HG02973 (cell line): Measurements from ENCODE around the gene SLX4.

Source experiments
- ATAC-seq: cut with Tn5 transposase; IDR thresholded peaks from one replicate; pipeline ENCODE4 v1.9.1; 2021; ENCODE audit warnings: moderate library complexity; ENCODE audit not compliant: unreplicated experiment

SLX4 gene

DNA sequence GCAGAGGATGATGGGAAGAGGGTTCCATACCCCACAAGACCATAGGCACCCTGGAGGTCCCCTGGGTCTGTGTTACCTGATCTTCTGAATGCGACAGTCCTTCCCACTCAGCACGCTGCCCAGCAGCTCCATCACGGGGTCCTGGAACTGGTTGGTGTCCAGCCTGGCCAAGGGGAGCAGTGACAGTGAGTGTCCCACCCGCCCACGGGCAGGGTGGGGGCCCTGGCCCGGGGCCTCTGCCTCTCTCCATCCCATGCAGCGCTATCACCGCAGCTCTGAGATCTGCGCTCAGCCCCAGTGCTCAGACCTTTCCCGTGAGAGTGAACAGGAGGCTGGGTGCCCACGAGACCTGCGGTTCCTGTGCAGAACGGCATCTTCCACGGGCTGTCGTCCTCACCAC lies 49.8 kb downstream of the SLX4 start:
- ATAC-seq: no peak

DNA sequence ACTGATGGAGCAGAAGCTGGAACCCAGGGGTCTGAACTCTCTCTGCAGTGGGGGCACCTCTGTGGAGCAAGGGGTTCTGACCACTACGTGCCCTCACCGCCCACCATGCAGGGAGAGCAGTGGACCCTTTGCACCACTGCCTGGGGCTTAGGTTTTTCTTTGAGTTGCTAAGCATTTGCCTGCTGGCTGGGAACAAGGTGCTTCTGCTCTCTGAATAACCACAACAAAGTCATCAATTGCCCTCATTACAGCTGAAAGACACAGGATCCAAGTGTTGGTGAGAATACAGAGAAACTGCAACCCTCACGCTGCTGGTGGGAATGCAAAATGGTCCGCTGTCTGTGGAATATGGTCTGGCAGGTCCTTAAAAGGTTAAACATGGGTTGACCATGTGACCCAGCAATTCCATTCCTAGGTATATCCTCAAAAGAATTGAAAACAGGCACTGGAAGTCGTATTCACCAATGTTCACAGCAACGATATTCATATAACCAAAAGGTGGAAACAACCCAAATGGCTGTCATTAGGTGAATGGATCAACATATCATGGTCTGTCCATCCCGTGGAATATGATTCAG lies 57.0 kb downstream of the SLX4 start:
- no peak for ATAC-seq

DNA sequence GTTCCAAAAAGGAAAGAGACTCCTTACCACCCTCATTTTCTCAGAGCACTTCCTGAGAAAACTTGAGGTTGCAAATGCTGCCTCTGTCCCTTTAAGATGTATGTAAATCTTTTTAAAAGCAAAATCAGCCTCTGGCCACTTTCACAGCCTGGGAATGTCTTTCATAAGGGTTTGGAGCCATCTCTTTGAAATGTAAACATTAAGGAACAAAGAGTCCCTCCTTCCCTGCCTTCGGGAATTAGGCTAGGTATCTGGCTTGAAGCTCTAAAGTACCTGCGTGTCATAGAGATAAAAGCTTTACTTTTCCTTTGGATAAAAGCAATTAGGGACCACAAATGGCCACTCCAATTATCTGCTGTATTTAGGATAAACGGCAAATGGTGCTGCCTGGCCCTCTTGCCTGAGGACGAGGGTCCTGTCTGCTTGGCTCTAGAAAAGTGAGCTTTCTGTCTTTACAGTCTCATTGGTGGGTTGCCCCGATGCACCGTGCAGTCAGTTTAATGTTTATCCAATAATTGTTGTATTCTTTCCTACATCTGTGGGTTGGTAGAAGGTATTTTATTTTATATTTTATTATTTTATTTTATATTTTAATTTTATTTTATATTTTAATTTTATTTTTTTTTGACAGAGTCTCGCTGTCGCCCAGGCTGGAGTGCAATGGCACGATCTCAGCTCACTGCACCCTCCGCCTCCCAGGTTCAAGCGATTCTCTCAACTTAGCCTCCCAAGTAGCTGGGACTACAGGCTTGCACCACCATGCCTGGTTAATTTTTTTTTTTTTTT lies 58.1 kb downstream of the SLX4 start:
- ATAC-seq: no peak

DNA sequence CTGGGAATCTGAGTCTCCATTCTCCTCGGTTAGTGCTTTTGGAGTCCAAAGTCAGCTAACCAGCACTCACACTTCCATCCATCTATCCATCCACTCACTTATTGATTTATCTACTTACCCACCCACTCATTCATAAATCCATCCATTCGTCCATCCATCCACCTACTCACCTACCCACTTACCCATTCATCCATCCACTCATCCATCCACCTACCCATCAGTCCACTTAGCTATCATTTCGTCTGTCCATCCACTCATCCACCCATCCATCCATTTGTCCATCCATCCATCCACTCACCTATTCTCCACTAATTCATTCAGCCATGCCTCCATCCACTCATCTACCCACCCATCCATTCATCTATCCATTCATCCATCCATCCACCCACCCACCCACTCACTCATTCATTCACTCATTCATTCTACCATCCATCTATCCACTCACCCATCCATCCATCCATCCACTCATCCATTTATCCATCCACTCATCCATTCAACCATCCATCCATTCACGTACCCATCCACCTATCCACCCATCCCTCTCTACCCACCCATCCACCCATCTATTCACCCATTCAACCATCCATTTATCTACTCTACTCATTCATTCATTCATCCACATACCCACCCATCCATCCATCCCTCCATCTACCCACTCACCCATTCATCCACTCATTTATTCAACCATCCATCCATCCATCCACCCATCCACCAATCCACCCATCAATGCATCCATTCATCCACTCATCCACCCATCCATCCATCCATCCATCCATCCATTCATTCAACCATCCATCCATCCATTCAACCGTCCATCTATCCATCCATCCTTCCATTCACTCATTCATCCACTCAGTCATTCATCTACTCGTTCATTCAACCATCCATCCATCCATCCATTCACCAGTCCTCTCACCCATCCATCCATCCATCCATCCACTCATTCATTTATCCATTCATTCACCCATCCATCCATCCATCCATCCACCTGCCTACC lies 60.3 kb downstream of the SLX4 start:
- no peak for ATAC-seq

DNA sequence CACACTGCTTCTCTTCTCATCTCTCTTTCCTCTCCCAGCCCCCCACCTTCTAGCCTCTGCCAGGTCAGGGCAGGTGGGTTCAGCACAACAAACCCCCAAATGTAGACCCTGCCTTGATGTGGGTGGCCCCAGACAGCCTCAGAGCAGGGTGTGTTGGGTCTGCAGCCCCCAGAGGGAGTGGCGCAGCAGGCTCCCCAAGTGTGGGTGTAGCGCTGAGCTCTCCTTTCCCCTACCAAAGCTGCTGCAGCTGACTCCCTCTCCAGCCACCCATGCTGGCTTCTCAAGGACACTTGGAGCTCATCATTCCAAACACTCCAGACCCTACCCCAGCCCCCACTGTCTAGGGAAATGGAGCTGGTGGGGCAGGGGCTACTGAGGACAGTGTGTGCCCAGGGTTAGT lies 61.5 kb downstream of the SLX4 start:
- ATAC-seq: no peak

DNA sequence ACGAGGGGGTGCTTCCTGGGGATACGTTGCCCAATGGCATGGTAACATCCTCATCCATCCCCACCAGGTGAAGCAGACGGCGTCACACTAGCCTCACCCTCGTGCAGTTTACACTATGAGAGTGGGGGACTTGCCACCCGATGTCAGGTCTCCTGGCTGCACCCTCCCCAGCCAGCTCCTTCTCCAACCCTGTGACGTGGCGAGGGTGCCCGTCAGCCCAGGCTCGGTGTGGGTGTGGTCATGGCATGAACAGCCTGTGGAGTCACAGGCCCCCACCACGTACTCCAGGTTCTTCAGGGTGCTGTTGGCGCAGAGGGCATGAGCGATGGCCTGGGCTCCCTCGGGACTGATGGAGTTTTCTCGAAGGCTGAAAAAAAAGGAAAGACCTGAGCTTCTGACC lies 62.5 kb downstream of the SLX4 start:
- no peak for ATAC-seq

DNA sequence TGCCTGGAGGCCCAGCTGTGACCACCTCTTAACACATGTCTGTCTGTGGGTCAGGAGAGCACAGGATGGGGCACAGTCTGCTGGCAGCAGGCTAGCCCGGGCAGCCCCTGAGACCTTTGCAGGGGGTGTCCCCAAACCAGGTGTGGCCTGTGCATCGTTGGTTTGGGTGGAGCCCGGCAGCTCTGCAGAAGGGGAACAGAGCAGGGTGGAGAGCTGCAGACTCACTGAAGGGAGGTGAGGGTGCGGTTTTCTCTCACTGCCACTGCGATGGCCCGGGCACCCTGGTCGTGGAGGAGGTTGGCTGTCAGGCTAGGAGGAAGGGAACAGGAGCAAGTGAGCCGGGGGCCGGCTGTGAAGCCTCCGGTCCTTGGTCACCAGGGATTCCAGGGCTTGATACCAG lies 63.0 kb downstream of the SLX4 start:
- no peak for ATAC-seq

DNA sequence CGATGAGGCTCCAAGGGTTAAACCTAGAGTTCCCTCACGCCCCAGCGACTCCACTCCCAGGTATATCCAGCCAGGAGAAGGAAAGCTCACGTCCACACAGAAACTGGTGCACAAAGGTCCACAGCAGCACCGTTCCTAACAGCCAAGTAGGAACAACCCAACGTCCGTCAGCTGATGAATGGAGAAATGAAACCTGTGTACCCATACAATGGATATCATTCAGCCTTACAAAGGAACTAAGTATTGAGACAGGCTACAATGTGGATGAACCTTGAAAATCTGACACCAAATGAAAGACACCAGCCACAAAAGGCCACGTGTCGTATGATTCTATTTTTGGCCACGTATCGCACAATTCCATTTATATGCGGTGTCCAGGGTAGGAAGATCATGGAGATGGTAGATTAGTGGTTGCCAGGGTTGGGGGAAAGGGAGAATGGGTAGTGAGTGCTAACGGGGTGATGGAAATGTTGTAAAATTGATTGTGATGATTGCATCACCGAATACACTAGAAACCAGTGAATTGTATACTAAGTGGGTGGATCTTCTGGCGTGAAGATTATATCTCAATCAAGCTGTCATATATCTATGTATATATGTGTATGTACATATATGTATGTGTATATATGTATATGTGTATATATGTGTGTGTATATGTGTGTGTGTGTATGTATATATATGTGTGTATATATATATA lies 64.3 kb downstream of the SLX4 start:
- ATAC-seq: no peak

DNA sequence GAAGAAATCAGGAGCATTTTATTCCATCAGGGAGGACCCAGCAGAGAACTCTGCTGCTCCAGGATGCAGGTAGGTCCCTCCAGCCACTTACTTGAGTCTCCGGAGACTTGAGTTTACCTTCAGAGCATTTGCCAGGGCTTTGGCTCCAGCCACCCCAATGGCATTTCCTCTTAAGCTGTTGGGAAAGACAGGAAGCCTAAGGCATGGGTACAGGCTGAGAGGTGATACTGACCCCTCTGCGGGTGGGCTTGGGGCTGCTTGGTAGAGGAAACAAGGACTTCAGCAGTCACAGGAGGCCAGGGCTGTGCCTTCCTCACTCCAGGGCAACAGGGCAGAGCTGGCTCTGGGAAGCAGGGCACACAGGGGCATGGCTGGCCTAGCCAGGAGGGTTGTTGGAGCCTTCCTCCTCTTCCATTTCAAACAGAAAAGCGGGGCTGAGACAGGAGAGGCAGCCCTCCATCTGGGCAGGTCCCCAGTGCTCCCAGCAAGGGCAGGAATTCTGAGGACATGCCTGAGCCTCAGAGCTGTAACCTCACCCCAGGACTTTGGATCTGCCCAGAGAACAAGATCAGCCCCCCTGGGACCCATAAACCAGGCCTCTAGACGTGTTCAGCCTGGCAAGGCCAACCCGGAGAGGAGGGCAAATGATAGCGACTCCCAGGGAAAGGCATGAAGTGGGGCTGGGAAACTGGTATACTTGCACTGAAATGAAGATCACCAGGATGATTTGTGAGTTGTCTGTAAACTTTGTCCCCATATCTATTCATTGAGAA lies 68.6 kb downstream of the SLX4 start:
- ATAC-seq: no peak

DNA sequence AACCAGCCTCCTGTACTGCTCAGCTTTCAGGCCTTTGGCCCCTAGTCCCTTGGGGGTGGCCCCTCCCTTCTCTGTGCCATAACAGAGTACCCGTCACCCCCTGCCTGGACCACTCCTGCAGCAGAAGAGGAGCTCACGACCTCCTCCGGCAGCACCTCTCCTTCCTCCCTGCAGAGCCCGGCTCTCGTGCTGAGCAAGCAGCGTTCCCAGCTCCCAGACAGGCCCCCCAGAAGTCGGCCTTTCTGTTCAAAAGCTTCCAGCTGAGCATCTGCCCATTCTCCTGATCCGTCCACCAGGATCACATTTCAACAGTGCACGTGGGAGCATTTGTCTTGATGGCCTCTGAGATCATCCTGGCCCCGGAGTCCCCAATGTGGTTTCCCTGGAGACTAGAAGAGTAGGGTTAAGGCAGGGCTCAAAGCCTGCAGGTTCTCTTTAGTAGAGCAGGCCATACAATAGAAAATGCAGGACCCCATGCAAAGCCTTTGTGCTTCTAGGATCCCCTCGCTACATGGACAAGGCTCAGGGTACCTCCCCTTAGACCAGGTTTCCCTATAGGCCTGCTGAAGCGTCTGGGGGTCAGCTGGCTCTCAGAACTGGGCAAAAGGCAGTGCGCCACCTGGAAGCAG lies 69.8 kb downstream of the SLX4 start:
- no peak for ATAC-seq

DNA sequence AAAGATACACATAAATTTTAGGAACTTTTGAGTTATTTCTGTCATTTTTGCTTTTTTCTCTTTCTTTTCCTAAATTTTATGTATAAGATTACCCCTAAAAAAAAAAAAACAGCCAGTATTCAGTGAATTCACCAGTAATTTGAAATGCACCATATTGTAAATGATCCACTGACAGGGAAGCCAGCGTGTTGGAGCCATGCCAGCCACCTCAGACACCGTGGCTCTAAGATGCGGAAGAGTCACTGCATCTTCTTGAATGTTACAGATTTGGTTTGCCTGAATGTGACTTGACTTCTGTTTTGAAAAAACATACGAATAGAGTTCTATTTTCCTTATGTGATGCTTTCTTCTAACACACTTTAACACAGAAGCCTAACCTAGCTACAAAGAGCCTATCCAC lies 73.2 kb downstream of the SLX4 start:
- ATAC-seq: no peak

DNA sequence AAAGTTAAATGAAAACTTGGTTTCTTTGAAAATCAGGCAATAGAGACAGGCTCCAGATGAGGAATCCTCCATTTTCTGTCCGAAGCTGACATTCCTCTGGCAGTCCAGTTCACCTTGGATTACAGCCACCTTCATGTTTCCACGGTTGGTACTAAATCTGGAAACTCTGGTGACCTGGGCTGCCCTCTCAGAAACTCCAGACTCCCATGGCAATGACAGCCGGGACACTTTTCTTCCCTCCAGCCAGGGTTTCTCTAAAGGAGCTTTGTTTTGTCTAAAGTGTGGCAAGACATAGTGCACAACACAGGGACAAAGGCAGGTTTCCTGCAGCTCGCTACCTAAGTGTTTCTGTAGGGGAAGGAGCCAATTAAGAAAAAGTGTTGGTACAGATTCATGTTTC lies 74.6 kb downstream of the SLX4 start:
- no peak for ATAC-seq

DNA sequence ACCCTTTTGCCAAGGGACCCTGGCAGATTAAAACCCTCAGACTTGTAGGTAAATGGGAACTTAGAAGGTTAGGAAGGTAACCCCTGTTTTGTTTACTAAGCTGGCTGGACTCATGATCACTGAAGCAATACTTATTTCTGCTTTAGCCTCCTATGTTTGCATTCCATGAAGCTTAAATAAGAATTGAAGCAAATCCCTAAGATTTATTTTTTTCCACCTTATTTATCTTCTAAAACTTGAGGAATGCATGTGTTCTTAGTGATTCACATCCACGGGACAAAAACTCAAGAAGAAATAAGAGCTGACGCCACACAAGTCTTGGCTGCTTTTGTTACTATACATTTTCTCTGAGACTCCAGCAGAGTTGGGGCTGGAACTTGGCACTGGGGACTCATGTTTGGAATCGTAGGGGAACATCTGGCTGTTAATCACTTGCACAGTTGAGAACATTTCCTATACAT lies 75.1 kb downstream of the SLX4 start:
- ATAC-seq: no peak

DNA sequence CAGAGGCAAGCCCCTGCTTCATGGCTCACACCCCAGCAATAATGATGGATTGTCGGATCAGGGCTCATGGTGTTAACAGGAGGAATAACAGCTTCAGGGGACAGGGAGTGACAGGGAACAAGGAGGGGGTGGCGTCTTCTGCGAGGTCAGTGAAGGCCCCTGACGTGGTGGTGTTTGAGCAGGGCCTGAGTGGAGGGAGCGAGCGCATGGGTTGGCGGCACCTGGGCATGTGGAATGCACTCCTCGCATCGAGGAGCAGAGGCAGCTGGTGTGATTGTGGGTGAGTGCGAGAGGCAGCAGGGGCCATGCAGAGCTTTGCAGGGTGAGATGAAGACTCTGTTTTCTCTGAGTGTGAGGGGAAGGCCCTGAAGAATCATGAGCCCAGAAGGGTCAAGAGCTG lies 77.3 kb downstream of the SLX4 start:
- no peak for ATAC-seq

DNA sequence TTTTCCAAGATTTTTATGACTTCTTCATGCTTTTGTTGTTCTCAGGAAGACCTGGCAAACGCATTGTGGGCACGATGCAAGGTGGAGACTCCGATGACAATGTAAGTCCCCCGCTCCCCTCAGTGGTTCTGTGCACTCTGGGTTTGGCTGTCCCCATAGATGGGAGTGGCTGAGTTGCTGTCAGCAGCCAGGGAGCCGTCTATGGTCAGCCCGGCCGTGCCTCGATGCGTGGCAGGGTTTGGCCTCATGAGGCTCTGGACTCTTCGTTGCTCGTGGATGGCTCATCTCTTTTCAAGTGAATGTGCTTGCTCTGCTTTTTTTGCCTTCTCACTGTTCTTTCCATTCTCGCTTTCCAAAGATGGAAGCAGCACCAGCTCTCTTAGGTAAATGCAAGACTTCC lies 78.7 kb downstream of the SLX4 start:
- ATAC-seq: no peak
